DND-41 (cell line): ENCODE data around the gene KCNH1.

Experiments
- ATAC-seq: fragments of 200-7000 bp; cut with Tn5 transposase; 3 replicates; pipeline ENCODE4 v1.9.1; 2021; ENCODE audit warnings: low read depth; ENCODE audit not compliant: insufficient read depth
- DNase-seq: peaks from one replicate; pipeline ENCODE4 v3.0.0-alpha.2; 2020
- H2AFZ ChIP-seq: 2 replicates; pipeline ENCODE4 v1.6.0; 2012; ENCODE audit warnings: low read depth, low read length
- H3K27ac ChIP-seq: 2 replicates; pipeline ENCODE4 v1.5.1; 2012; ENCODE audit warnings: low read length, inconsistent platforms
- H3K27me3 ChIP-seq: fragments of 200-600 bp; sonication (generic); 2 replicates; pipeline ENCODE4 v1.6.0; 2012; ENCODE audit warnings: low read length, mild to moderate bottlenecking, inconsistent platforms; ENCODE audit not compliant: insufficient read depth, poor library complexity
- H3K36me3 ChIP-seq: 2 replicates; pipeline ENCODE4 v1.5.1; 2012; ENCODE audit warnings: low read length, inconsistent platforms; ENCODE audit not compliant: insufficient read depth
- H3K4me1 ChIP-seq: 2 replicates; pipeline ENCODE4 v1.5.1; 2012; ENCODE audit warnings: mild to moderate bottlenecking, low read length; ENCODE audit not compliant: insufficient read depth
- H3K4me2 ChIP-seq: 2 replicates; pipeline ENCODE4 v1.6.0; 2012; ENCODE audit warnings: mild to moderate bottlenecking, moderate library complexity, low read length, inconsistent platforms; ENCODE audit not compliant: insufficient read depth
- H3K4me3 ChIP-seq, 2 experiments: fragments of 200-600 bp in 1 of 2; shearing (Covaris generic) in 1 of 2; 2 replicates each; pipeline ENCODE4 v1.5.1; 2012 to 2016; ENCODE audit warnings: inconsistent platforms in 2 of 2, low read length in 2 of 2, mild to moderate bottlenecking in 2 of 2, low read depth in 1 of 2, moderate library complexity in 1 of 2
- H3K79me2 ChIP-seq: 2 replicates; pipeline ENCODE4 v1.6.0; 2012; ENCODE audit warnings: low read length, inconsistent platforms; ENCODE audit not compliant: insufficient read depth
- H3K9ac ChIP-seq: 2 replicates; pipeline ENCODE4 v1.6.0; 2012; ENCODE audit warnings: low read depth, mild to moderate bottlenecking, inconsistent platforms, low read length, moderate library complexity
- H3K9me3 ChIP-seq: 2 replicates; pipeline ENCODE4 v1.5.1; 2012; ENCODE audit warnings: low read length, moderate library complexity, mild to moderate bottlenecking, inconsistent platforms; ENCODE audit not compliant: insufficient read depth, severe bottlenecking
- H4K20me1 ChIP-seq: 2 replicates; pipeline ENCODE4 v1.6.0; 2012; ENCODE audit warnings: low read length; ENCODE audit not compliant: insufficient read depth
- EZH2 ChIP-seq: IDR thresholded peaks from 3 replicates; pipeline ENCODE4 v1.6.1; 2012; ENCODE audit warnings: borderline replicate concordance, low read depth, mild to moderate bottlenecking, moderate library complexity, low read length, inconsistent platforms; ENCODE audit not compliant: severe bottlenecking
- TF ChIP-seq, protein P1 (sequence below): IDR thresholded peaks from 2 replicates; pipeline ENCODE4 v1.5.1; 2012; ENCODE audit warnings: borderline replicate concordance, low read length, moderate library complexity, mild to moderate bottlenecking; ENCODE audit not compliant: poor library complexity, severe bottlenecking; ENCODE audit errors: extremely low read depth

Gene KCNH1

GRCh38 chr1:211024901-211025300 lies 109.0 kb downstream of the KCNH1 start:
- Histone ChIP-seq H3K27ac (no peak overlapping the region), H3K27me3 (no peaks in the 10 kb centered on the region), H2AFZ (no peak overlapping the region), H3K79me2 (no peaks in the 10 kb centered on the region), H3K36me3 (no peaks in the 10 kb centered on the region), H3K4me3 (no peak overlapping the region), H3K9ac (no peak overlapping the region), H3K9me3 (no peaks in the 10 kb centered on the region), H4K20me1 (no peaks in the 10 kb centered on the region), H3K4me2 (no peak overlapping the region), H3K4me1 (no peaks in the 10 kb centered on the region)
- ATAC-seq (no peak), DNase-seq (no peak)
- TF ChIP-seq, protein P1, sequence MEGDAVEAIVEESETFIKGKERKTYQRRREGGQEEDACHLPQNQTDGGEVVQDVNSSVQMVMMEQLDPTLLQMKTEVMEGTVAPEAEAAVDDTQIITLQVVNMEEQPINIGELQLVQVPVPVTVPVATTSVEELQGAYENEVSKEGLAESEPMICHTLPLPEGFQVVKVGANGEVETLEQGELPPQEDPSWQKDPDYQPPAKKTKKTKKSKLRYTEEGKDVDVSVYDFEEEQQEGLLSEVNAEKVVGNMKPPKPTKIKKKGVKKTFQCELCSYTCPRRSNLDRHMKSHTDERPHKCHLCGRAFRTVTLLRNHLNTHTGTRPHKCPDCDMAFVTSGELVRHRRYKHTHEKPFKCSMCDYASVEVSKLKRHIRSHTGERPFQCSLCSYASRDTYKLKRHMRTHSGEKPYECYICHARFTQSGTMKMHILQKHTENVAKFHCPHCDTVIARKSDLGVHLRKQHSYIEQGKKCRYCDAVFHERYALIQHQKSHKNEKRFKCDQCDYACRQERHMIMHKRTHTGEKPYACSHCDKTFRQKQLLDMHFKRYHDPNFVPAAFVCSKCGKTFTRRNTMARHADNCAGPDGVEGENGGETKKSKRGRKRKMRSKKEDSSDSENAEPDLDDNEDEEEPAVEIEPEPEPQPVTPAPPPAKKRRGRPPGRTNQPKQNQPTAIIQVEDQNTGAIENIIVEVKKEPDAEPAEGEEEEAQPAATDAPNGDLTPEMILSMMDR = no peak
- TF ChIP-seq EZH2 = no peak

DNA sequence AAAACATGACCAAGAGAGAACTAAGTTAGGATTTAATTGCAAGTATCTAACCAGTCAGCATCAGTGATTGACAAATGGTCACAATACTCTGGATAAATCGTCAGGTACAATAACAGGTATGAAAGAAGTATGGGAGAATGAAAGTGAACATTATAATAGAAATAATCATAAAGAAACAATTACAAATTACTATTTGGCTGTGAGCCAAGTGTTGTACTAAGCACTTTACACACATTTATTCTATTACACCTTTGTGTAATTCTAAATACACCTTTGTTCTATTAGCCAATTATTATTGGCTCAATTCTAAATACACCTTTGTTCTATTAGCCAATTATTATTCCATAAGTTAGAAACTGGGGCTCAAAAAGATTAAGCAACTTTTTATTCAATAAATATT lies 114.7 kb downstream of the KCNH1 start:
- no peak for TF ChIP-seq EZH2
- TF ChIP-seq, protein P1 = no peak
- ATAC-seq = no peak

GRCh38 chr1:211018690-211019089 lies 115.3 kb downstream of the KCNH1 start:
- H3K4me1 ChIP-seq = no peaks in the 10 kb centered on the region
- no peaks in the 10 kb centered on the region for H3K79me2 ChIP-seq
- no peak overlapping the region for H2AFZ ChIP-seq
- no peak overlapping the region for H3K4me3 ChIP-seq
- DNase-seq (no peak), ATAC-seq (no peak)
- H3K36me3 ChIP-seq = no peaks in the 10 kb centered on the region
- no peak overlapping the region for H3K9ac ChIP-seq
- no peaks in the 10 kb centered on the region for H3K27me3 ChIP-seq
- TF ChIP-seq, protein P1 = no peak
- TF ChIP-seq EZH2 = no peak
- H3K27ac ChIP-seq = no peak overlapping the region
- no peaks in the 10 kb centered on the region for H3K9me3 ChIP-seq
- no peaks in the 10 kb centered on the region for H4K20me1 ChIP-seq
- no peak overlapping the region for H3K4me2 ChIP-seq

More for the DNA sequence above, 114.7 kb downstream of the KCNH1 start:
- Histone ChIP-seq H3K36me3 (no peaks in the 10 kb centered on the region), H4K20me1 (no peaks in the 10 kb centered on the region), H3K27me3 (no peaks in the 10 kb centered on the region), H3K79me2 (no peaks in the 10 kb centered on the region), H3K4me2 (no peak overlapping the region), H2AFZ (no peak overlapping the region), H3K27ac (no peak overlapping the region), H3K4me1 (no peaks in the 10 kb centered on the region), H3K9me3 (no peaks in the 10 kb centered on the region), H3K4me3 (no peak overlapping the region; a peak in 1 of 4 replicates), H3K9ac (no peak overlapping the region)
- DNase-seq = no peak

DNA sequence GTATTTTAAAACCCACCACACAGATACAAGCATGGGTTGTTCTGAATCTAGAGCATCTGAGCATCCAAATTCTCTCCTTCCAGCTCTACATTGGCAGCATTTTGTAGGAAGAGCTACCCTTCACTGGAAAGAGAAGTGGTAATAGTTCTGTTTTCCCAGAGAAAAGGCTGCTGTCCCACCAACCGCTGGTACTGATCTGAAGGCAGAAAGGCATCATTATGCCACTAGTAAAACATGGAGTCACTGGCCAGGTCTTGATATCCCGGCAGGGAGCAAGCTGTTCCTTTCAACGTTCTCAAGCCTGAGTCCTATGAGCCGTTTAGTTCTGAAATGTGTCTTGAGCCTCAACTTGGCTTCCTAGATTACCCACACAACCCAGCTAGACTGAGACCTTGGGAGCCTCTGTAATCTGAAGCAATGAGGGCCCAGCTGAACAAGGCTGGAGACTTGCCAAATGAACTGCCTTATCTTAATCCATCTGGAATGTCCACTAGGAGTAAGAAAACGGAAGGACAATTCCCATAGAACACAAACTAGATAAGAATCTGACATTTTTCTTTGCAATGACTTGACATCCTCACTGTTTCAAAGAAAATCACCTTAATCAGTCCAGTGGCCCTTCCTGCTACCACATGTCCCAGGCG lies 116.8 kb downstream of the KCNH1 start:
- Histone ChIP-seq H3K36me3 (no peaks in the 10 kb centered on the region), H3K27me3 (no peaks in the 10 kb centered on the region), H3K79me2 (no peaks in the 10 kb centered on the region), H3K4me1 (no peaks in the 10 kb centered on the region), H4K20me1 (no peaks in the 10 kb centered on the region), H3K9ac (no peak overlapping the region), H3K27ac (no peak overlapping the region), H3K4me2 (no peak overlapping the region), H3K9me3 (no peaks in the 10 kb centered on the region), H2AFZ (no peak overlapping the region), H3K4me3 (no peak overlapping the region)
- TF ChIP-seq, protein P1 = no peak
- TF ChIP-seq EZH2 = no peak
- ATAC-seq (no peak), DNase-seq (no peak)
